PC-9 (cell line): ENCODE results near the gene FKBP1A. TPM values are rescaled to one million over a fixed set of nuclear protein-coding genes. Genes with fewer than 3 reads are reported as not detected.

Experiments
- BruUV-seq: library from RNA; stranded (reverse); fragments of 400-500 nt; replicated peaks from 2 replicates; lab custom pipeline; 2021; lab: Mats Ljungman, UMichigan
- CTCF ChIA-PET: fragments of 300-600 bp; sonication (Branson Sonifier 250); formaldehyde crosslinking; loops from one replicate; lab custom pipeline; 2022; ENCODE audit warnings: antibody characterized with exemption; lab: Charles Lee
- POLR2A ChIA-PET: fragments of 300-600 bp; sonication (Branson Sonifier 250); formaldehyde crosslinking; loops from one replicate; lab custom pipeline; 2022; ENCODE audit warnings: antibody characterized with exemption; ENCODE audit not compliant: unreplicated experiment; lab: Charles Lee
- DNase-seq, 2 experiments: peaks; one replicate each; pipeline versions ENCODE4 v3.0.0 to v3.0.0-alpha.2; 2015 to 2022; ENCODE audit warnings: mixed read lengths in 1 of 2
- H2AFZ ChIP-seq: fragments of 200-600 bp; sonication (generic); 2 replicates; pipeline ENCODE4 v1.8.1; 2017; ENCODE audit warnings: antibody characterized with exemption
- H3F3A ChIP-seq: fragments of 200-600 bp; sonication (generic); 2 replicates; pipeline ENCODE4 v1.8.1; 2017; ENCODE audit warnings: antibody characterized with exemption, mild to moderate bottlenecking, low read depth; ENCODE audit not compliant: insufficient read depth
- H3K27ac ChIP-seq: fragments of 200-600 bp; sonication (generic); 2 replicates; pipeline ENCODE4 v1.6.1; 2016; ENCODE audit warnings: mixed run types
- H3K27me3 ChIP-seq: fragments of 200-600 bp; sonication (generic); 2 replicates; pipeline ENCODE4 v1.6.1; 2016; ENCODE audit warnings: low read depth, mixed run types; ENCODE audit not compliant: insufficient read depth
- H3K36me3 ChIP-seq: fragments of 200-600 bp; sonication (generic); 2 replicates; pipeline ENCODE4 v1.6.1; 2016; ENCODE audit warnings: low read depth, mixed run types
- H3K4me1 ChIP-seq: fragments of 200-600 bp; sonication (generic); replicated peaks from 2 replicates; pipeline ENCODE4 v1.6.1; 2016; ENCODE audit warnings: mixed run types; ENCODE audit not compliant: insufficient read depth
- H3K4me2 ChIP-seq: fragments of 200-600 bp; sonication (generic); 2 replicates; pipeline ENCODE4 v1.6.1; 2017; ENCODE audit warnings: mixed run types
- H3K4me3 ChIP-seq: fragments of 200-600 bp; sonication (generic); 2 replicates; pipeline ENCODE4 v1.6.1; 2016; ENCODE audit warnings: mixed run types
- H3K79me2 ChIP-seq: fragments of 200-600 bp; sonication (generic); 2 replicates; pipeline ENCODE4 v1.6.1; 2017; ENCODE audit warnings: low read depth, mixed run types
- H3K9me2 ChIP-seq: fragments of 200-600 bp; sonication (generic); 2 replicates; pipeline ENCODE4 v1.8.1; 2017; ENCODE audit warnings: mild to moderate bottlenecking; ENCODE audit not compliant: insufficient read depth
- H3K9me3 ChIP-seq: fragments of 200-600 bp; sonication (generic); 2 replicates; pipeline ENCODE4 v1.8.1; 2016; ENCODE audit warnings: low read depth; ENCODE audit not compliant: insufficient read depth
- H4K20me1 ChIP-seq: fragments of 200-600 bp; sonication (generic); 2 replicates; pipeline ENCODE4 v1.8.1; 2017; ENCODE audit not compliant: insufficient read depth
- EZH2 ChIP-seq: fragments of 200-600 bp; sonication (generic); IDR thresholded peaks from 2 replicates; pipeline ENCODE4 v1.8.0; 2017; ENCODE audit warnings: antibody characterized with exemption, low read depth
- intact Hi-C: fragments of 100-400 bp; cut with micrococcal nuclease; formaldehyde crosslinking; loops from one replicate; pipeline ENCODE4 v1.10.0; 2022; ENCODE audit not compliant: unreplicated experiment
- total RNA-seq: library from RNA; stranded (reverse); gene quantifications from 2 replicates; pipeline ENCODE4 v1.2.3, GENCODE V29; 2021
- TF ChIP-seq, protein P1 (sequence below): fragments of 200-600 bp; sonication (generic); conservative IDR thresholded peaks from 2 replicates; pipeline ENCODE4 v1.6.1; 2017; ENCODE audit warnings: mixed run types, antibody characterized with exemption, mild to moderate bottlenecking, moderate library complexity

FKBP1A gene
- total RNA-seq, 1 experiment from 2014 or later, result 320 TPM

DNA sequence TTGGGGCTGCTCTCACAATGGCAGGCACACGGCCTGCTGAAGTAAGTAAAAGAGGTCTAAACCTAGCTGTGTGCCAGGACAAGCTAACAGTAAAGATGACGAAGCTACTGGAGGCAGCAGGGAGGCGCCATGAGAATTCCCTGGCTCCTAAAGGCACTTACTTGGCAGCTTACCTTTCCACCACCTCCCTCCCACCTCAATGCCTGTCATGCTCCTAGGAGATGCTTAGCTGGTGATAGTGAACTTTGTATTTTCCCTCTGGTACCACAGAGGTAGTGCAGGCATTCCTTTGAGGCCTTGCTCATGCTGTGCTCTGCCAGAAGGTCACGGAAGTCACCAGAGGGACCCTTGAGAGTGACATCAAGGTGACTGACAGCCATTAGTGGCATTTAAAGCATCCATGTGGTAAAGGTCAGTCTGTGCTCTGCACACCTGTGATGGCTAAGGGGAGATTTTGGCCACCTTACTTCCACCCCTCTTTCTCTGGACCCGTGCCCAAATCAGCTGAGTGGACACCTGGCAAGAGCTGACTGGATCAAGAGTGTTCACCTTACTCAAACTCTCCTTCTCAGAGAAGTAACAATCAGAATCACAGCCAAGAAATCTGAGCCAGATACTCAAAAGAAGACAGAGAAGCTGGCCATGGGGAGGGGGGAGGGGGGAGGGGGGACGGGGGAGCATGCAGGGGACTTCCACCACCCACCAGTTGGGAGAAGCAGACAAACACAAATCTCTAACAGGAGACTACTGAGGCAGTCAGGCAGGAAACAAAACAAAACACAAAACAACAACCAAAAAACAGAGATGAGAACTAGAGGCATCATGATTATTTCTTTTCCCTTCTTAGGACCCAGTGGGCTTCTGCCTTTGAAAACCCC lies 2.9 kb downstream of the FKBP1A start:
- peaks cover 48% of the 10 kb centered on the region for H3K4me1 ChIP-seq
- TF ChIP-seq, protein P1, sequence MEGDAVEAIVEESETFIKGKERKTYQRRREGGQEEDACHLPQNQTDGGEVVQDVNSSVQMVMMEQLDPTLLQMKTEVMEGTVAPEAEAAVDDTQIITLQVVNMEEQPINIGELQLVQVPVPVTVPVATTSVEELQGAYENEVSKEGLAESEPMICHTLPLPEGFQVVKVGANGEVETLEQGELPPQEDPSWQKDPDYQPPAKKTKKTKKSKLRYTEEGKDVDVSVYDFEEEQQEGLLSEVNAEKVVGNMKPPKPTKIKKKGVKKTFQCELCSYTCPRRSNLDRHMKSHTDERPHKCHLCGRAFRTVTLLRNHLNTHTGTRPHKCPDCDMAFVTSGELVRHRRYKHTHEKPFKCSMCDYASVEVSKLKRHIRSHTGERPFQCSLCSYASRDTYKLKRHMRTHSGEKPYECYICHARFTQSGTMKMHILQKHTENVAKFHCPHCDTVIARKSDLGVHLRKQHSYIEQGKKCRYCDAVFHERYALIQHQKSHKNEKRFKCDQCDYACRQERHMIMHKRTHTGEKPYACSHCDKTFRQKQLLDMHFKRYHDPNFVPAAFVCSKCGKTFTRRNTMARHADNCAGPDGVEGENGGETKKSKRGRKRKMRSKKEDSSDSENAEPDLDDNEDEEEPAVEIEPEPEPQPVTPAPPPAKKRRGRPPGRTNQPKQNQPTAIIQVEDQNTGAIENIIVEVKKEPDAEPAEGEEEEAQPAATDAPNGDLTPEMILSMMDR, result no peak
- TF ChIP-seq EZH2, result no peak
- no peaks in the 10 kb centered on the region for H3K27me3 ChIP-seq
- intact Hi-C loops, result loop anchor here (1.0 kb wide), 1 partner anchor 26 kb away; no protein-coding TSS in a partner anchor
- no peak for DNase-seq
- H2AFZ ChIP-seq, result no peak overlapping the region
- H3K27ac ChIP-seq, result no peak overlapping the region
- peak overlapping the region; percentile 100 for H3K4me2 ChIP-seq
- peaks cover 8% of the 10 kb centered on the region; the same call in 1 of the 2 replicates for H3F3A ChIP-seq
- no peaks in the 10 kb centered on the region for H3K9me3 ChIP-seq
- peaks cover 62% of the 10 kb centered on the region for H4K20me1 ChIP-seq
- POLR2A ChIA-PET, result no interaction called here
- CTCF ChIA-PET, result no interaction called here
- H3K9me2 ChIP-seq, result no peaks in the 10 kb centered on the region
- H3K4me3 ChIP-seq, result peak overlapping the region; percentile 97; the same call in 1 of the 2 replicates
- H3K36me3 ChIP-seq, result peaks cover 4% of the 10 kb centered on the region; the same call in 1 of the 2 replicates
- no TSS peak for BruUV-seq
- H3K79me2 ChIP-seq, result peaks cover 83% of the 10 kb centered on the region

DNA sequence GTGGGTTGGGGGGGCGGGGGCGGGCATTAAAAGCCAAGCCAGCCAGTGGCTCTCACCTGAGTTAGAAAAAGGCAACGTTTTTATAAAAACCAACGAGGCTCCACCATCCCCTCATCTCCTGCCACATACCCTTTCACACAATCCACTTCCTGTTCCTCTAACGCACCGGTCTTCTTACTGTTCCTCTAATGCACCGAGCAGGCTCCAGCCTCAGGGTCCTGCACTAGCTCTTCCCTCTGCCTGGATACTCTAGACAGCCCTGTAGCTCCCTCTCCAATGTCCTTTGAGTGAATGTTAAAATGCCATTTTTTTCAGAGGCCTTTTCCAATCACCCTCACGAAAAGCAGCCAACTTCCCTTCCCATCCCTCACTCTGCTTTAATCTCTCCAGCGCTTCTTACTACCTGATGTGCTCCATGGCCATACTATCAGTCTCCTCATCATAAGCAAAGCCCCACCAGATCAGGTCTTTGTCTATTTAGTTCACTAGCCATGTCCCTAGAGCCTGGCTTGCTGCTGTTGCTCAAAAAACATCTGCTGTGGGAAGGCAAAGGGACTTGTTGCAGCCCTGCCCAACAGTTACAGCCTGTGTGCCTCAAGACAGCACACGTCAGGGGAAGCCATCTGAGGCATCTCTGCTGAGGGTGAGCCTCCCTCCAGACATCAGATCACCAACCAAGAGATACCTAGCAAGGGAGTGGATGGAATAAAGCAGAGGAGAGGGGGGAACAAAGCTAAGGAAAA lies 3.9 kb downstream of the FKBP1A start:
- ChIA-PET POLR2A (no interaction called here), CTCF (no interaction called here)
- Histone ChIP-seq H3K9me2 (no peaks in the 10 kb centered on the region), H3K4me2 (peak overlapping the region; percentile 46), H3K4me3 (no peak overlapping the region), H3F3A (peaks cover 8% of the 10 kb centered on the region; the same call in 1 of the 2 replicates), H2AFZ (no peak overlapping the region), H4K20me1 (peaks cover 73% of the 10 kb centered on the region), H3K27me3 (no peaks in the 10 kb centered on the region), H3K9me3 (no peaks in the 10 kb centered on the region), H3K36me3 (peaks cover 9% of the 10 kb centered on the region; the same call in 1 of the 2 replicates), H3K79me2 (peaks cover 93% of the 10 kb centered on the region), H3K4me1 (peaks cover 38% of the 10 kb centered on the region), H3K27ac (no peak overlapping the region)
- no peak for TF ChIP-seq EZH2
- TF ChIP-seq, protein P1, result no peak
- intact Hi-C loops, result no loop called here
- BruUV-seq, result no TSS peak
- DNase-seq, result no peak

DNA sequence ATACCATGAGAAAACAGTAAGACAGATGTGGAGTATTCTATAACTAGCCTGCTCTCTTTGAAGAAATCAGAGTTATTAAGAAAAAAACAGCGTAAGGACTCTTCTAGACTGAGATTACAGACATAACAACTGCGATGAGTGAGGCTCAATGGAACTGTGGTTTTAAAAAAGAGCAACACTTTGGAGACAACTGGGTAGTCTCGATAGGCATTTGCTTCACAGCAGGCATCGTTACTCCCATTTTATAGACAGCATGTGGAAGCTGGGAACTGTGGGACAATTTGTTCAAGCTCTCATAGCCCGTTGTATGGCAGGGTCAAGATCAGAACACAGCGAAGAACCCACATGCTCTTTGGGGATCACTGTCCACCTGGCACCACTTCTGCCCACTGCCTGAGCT lies 4.6 kb downstream of the FKBP1A start:
- Histone ChIP-seq H3K36me3 (peaks cover 10% of the 10 kb centered on the region; the same call in 1 of the 2 replicates), H3K9me3 (no peaks in the 10 kb centered on the region), H2AFZ (no peak overlapping the region), H4K20me1 (peaks cover 77% of the 10 kb centered on the region), H3K4me3 (no peak overlapping the region), H3K4me2 (0 out of 2 replicates have a peak overlapping the region, but pooled peaks have one; percentile 9), H3K4me1 (peaks cover 32% of the 10 kb centered on the region), H3K27ac (no peak overlapping the region), H3K9me2 (no peaks in the 10 kb centered on the region), H3F3A (peaks cover 8% of the 10 kb centered on the region; the same call in 1 of the 2 replicates), H3K79me2 (peaks cover 98% of the 10 kb centered on the region), H3K27me3 (no peaks in the 10 kb centered on the region)
- TF ChIP-seq EZH2, result no peak
- TF ChIP-seq, protein P1, result no peak
- DNase-seq, result no peak
- intact Hi-C loops, result no loop called here
- CTCF ChIA-PET, result no interaction called here
- POLR2A ChIA-PET, result no interaction called here
- no TSS peak for BruUV-seq
